SW480 (cell line): Measurements from ENCODE around the gene PCMTD2.
A peak's percentile ranks its signal among the peaks of the same experiment; 100 is the strongest.
"Not testable (repeated sequence)": the region's sequence is repeated elsewhere in the genome, so short reads cannot be mapped to it uniquely, and the experiment has no call there.

ENCODE experiments used
- DNase-seq: peaks from one replicate; pipeline ENCODE4 v3.0.0-alpha.2; 2016; ENCODE audit warnings: low spot score

The PCMTD2 gene

GRCh38 chr20:64224351-64225170, 31.0 kb upstream of the PCMTD2 start:
- peak; percentile 99 for DNase-seq

DNA sequence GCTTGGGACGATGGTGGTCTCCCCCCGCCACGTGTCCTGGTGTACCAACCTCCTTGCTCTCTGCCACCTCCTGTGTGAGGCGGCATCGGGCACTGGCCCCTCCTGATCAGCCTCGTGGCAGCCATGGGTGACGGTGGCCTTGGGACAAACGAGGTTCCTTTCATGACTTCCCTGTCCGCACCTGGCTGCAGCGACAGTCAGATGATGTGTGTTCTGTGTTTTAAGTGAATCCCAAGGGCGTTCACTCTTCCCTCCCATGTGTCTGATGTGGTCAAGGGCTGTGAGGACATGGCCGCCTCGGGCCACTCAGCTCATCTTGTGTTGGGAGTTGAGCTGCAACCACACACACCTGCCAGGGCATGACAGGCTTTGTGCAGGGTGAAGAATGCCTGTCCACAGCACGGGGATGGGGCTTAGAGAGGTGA, 30.4 kb upstream of the PCMTD2 start:
- peak; percentile 98 for DNase-seq

- DNase-seq = peak; percentile 43
Measured at GRCh38 chr20:64225828-64226598, 29.5 kb upstream of the PCMTD2 start.

DNA sequence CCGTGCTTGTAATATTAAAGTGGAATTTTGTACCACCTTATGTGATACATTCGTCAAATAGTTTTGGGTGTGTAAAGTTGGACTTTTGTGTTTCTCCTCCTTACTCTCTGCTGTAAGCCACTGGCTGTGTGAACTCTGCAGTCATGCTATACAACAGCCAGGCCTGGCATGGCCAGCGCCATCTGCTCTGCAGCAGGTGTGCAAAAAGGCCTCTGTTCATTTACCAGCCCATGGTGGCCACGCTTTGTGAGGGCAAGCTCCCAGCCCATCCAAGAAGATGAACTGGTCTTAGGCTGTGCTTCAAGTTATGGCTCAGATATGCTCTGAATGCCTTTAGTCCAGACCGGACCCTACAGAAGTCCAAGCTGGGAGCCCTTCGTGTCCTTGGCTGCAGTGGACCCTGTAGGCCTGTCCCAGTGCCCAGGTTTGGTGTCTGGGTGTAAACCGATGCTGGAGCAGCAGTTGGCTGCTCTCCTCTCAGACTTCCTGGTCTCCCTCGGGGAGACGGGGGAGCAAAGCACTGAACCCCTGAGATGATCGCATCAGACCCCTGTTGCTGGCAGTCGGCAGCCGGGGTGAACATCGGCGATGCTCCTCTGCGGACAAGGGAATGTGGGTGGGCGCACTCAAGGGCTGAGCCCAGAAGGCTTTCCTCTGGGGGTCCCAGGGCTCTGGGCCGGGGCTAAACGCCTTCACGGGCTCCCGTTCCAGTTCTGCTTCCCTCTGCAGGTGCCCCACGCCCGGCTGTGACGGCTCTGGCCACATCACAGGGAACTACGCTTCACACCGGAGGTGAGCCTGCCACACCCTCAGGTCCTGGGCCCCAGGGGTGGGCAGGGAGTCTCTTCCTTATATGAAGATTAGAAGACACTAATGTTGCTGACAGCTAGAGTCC, 28.6 kb upstream of the PCMTD2 start:
- peak; percentile 98 for DNase-seq

DNA sequence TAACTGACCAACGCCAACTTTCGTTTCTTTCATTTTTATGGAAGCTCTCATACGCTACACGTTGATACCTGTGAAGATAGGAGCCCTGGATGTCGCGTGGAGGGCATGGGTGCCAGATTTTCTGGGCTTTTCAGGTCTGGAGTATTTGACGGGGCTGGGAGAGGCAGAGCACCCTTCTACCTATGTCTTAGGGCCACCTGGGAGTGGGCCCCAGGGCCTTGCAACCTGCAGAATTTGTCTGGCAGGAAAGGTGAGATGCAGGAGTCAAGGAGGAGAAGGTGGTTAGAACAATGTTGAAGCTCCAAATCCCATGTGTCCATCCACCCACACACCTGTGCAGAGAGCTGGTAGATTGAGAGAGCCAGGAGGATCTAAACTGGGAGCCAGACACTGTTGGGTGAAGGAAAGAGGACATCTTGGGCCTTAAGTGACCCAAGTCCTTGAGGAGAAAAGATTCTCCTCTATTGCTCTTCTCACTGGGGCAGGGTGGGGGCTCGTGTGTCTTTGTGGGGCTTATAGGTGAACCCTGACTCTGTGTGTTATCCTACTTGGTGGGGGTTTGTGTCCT, 27.4 kb upstream of the PCMTD2 start:
- DNase-seq = peak; percentile 63

GRCh38 chr20:64228751-64229506, 26.6 kb upstream of the PCMTD2 start:
- DNase-seq = peak; percentile 49

GRCh38 chr20:64229507-64230061, 26.0 kb upstream of the PCMTD2 start:
- peak; percentile 78 for DNase-seq

DNA sequence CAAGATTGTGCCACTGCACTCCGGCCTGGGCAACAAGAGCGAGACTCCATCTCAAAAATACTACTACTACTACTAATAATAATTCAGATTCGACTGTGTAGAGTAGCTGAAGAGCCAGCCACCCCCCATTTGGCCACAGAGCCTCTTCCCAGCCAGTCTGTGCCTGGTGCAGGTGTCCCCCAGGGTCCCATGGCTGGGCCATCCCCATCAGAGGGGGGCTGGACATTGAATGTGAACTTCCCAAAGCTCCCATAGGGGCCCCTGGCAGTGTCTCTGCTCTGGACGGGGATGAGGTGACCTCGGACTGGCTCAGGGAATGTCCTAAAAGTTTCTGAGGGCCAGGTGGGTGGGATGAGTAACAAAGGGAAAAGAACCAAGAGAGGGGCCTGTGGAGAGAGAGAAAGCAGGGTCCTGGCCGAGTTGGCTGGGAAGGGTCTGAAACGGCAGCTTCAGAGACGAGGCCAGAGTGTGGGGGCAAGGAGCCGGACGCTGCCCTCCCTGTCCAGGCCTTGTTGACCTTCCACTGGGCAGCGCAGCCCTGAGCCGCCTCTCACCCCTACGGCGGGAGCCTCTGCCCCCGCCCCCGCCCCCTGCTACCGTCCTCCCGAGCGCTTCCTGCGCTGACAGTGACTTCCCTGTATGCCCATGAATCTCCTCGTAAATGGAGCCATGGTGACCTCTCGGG, 24.9 kb upstream of the PCMTD2 start:
- no peak for DNase-seq

GRCh38 chr20:64231621-64232550, 23.7 kb upstream of the PCMTD2 start:
- DNase-seq = no peak

- peak; percentile 71 for DNase-seq
Measured at GRCh38 chr20:64232794-64233193, 22.8 kb upstream of the PCMTD2 start.

- DNase-seq = no peak
Measured at GRCh38 chr20:64233725-64234124, 21.8 kb upstream of the PCMTD2 start.

GRCh38 chr20:64234291-64234791, 21.2 kb upstream of the PCMTD2 start:
- DNase-seq = no peak

- not testable (repeated sequence) for DNase-seq
Measured at GRCh38 chr20:64234921-64235565, 20.5 kb upstream of the PCMTD2 start.

GRCh38 chr20:64236137-64237088, 19.1 kb upstream of the PCMTD2 start:
- no peak for DNase-seq

DNA sequence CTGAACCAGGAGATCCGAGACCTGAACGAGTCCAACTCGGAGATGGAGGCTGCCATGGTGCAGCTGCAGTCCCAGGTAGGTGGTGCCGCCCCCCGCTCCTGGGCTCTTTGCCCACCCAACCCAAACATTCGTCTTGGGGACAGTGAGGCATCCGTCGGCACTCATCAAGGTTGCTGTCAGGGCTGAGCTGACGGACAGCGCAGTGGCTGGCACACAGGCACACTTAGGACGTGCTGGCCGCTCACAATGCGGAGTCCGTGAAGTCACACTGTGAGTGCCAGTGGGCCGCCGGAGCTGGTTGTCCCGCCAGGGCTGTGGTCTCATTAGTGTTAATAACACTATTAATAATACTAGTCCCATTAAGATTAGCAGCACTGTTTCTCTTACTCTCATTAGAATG, 18.2 kb upstream of the PCMTD2 start:
- no peak for DNase-seq

DNA sequence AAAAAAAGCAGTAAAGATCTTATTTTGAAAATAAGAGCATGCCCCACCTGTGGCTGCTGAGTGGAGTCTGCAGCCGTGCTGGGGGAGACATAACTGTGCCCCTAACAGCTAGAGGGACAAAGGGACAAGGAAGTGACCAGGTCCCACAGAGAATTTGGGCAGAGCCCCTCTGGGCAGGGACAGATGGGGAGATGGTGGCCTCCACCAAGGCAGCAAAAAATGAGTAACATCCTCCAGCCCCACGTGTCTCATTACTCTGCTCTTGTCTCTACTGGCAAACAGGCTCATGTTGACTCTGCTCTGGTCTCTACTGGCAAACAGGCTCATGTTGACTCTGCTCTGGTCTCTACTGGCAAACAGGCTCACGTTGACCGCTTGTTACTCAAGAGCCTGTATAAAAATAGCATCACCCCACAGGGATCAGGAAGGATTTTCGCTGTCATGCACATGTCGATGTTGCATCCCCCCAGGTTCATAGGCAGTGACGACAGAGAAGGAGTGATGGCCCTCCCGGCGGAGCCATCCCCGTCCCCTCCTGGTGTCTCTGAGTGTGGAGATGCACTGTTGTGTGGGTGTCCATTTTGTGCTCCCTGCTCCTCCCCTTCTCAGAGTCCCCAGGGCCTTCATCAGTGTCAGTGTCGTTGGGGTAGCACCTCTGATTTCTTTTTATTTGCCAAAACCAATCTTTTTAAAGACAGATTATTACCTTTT, 17.3 kb upstream of the PCMTD2 start:
- no peak for DNase-seq
